GM21528 (cell line): Measurements from ENCODE around the gene USP33.
"Not testable (repeated sequence)": the region's sequence is repeated elsewhere in the genome, so short reads cannot be mapped to it uniquely, and the experiment has no call there.

Source experiments
- ATAC-seq: cut with Tn5 transposase; IDR thresholded peaks from one replicate; pipeline ENCODE4 v1.9.1; 2021; ENCODE audit warnings: mild to moderate bottlenecking, moderate library complexity; ENCODE audit not compliant: unreplicated experiment, low FRiP score

USP33 gene

DNA sequence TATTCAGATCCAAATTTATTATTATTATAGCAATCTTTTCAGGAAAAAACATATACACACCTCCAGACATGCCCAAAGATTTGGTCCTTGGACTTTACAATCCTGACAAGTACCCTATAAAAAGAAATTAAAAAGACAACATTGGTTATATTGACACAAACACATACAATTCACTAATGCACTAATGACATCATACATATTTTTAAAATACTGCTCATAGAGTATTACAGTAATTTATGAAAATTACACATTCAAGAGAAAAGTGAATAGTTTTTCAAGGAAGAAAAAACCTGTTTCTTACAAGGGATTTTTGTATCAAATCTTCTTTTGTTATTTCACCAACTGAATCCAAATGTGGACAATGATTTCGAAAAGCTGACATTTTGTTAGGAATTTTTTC lies 18.3 kb downstream of the USP33 start:
- no peak for ATAC-seq

- no peak for ATAC-seq
These were observed 20.4 kb downstream of the USP33 start for GRCh38 chr1:77739235-77739634.

GRCh38 chr1:77732090-77732489 lies 27.6 kb downstream of the USP33 start:
- ATAC-seq = no peak

- ATAC-seq = no peak
These were observed 33.9 kb downstream of the USP33 start for GRCh38 chr1:77725706-77726105.

GRCh38 chr1:77718181-77718580 lies 41.5 kb downstream of the USP33 start:
- ATAC-seq = no peak

GRCh38 chr1:77716065-77716464 lies 43.6 kb downstream of the USP33 start:
- no peak for ATAC-seq

DNA sequence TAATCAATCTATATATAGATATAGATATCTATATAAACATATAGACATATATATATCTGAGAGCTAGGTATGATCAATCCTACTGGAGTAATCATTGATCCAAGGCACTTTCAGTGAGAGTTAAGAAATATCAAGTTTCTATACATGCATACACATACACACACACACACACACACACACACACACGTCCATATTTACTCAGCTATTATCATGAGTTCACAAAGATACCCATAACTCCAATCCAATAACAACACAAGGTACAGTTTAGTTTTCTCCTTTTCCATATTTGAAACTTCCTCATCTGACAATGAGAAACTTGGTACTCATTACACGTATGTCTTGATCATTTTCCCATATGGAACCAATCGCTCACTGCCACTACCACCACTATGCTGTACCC lies 49.9 kb downstream of the USP33 start:
- ATAC-seq = no peak

DNA sequence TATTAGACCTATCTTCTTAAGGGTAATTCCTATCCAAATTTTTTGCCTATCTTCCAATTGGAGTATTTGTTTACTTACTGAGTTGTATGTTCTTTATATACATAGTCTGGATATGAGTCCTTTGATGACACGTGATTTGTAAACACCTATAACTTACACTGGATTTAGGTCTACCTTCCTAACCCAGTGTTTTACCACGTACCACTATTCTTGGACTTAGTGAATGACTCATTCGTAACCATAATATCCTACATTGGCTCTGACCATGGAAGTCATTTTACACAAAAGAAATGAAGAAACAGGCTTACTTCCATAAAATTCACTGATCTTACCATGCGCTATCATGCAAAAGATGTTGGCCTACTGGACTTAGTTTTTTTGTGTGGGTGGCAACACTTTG lies 53.3 kb downstream of the USP33 start:
- no peak for ATAC-seq

DNA sequence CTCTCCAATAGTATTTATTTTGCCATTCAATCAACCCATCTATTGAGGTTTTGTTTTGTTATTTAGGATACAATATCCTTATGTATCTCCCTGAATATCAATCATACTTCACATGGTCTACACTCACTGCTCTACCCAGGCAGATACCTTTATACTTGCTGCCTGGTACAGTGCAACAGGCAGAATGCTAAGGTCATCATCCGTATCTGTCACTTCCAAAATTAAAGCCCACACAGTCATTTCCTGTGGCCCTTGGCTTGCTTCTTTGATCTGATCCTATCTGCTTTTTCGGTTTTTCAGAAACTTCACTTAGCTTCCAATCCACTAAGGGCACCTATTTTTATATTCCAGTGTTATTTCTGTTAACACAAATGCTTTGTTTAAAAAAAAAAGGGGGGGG lies 54.9 kb downstream of the USP33 start:
- ATAC-seq = no peak

DNA sequence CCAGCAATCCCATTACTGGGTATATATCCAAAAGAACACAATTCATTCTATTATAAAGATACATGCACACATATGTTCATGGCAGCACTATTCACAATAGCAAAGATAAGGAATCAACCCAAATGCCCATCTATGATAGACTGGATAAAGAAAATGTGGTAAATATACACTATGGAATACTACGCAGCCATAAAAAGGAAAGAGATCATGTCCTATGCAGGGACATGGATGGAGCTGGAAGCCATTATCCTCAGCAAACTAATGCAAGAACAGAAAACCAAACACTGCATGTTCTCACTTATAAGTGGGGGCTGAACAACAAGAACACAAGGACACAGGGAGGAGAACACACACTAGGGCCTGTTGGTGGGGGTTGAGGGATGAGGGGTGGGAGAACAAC lies 60.0 kb downstream of the USP33 start:
- not testable (repeated sequence) for ATAC-seq

GRCh38 chr1:77697441-77697840 lies 62.2 kb downstream of the USP33 start:
- ATAC-seq = no peak

- no peak for ATAC-seq
These were observed 70.7 kb downstream of the USP33 start for GRCh38 chr1:77688939-77689338.

- no peak for ATAC-seq
These were observed 72.1 kb downstream of the USP33 start for GRCh38 chr1:77687519-77687906.

DNA sequence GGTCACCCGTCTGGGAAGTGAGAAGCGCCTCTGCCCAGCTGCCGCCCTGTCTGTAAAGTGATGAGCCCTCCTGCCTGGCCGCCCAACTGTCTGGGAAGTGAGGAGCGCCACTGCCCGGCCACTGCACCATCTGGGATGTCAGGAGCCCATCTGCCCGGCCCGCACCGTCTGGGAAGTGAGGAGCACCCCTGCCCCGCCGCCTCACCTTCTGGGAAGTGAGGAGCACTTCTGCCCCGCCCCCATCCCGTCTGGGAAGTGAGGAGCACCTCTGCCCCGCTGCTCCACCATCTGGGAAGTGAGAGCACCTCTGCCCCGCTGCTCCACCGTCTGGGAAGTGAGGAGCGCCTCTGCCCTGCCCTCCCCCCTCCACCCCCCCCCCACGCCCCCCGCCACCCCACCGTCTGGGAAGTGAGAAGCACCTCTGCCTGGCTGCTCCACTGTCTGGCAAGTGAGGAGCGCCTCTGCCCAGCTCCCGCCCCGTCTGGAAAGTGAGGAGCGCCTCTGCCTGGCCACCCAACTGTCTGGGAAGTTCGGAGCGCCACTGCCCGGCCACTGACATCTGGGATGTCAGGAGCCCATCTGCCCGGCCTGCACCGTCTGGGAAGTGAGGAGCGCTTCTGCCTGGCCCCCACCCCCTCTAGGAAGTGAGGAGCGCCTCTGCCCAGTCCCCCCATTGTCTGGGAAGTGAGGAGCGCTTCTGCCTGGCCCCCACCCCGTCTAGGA lies 72.7 kb downstream of the USP33 start:
- ATAC-seq = no peak

DNA sequence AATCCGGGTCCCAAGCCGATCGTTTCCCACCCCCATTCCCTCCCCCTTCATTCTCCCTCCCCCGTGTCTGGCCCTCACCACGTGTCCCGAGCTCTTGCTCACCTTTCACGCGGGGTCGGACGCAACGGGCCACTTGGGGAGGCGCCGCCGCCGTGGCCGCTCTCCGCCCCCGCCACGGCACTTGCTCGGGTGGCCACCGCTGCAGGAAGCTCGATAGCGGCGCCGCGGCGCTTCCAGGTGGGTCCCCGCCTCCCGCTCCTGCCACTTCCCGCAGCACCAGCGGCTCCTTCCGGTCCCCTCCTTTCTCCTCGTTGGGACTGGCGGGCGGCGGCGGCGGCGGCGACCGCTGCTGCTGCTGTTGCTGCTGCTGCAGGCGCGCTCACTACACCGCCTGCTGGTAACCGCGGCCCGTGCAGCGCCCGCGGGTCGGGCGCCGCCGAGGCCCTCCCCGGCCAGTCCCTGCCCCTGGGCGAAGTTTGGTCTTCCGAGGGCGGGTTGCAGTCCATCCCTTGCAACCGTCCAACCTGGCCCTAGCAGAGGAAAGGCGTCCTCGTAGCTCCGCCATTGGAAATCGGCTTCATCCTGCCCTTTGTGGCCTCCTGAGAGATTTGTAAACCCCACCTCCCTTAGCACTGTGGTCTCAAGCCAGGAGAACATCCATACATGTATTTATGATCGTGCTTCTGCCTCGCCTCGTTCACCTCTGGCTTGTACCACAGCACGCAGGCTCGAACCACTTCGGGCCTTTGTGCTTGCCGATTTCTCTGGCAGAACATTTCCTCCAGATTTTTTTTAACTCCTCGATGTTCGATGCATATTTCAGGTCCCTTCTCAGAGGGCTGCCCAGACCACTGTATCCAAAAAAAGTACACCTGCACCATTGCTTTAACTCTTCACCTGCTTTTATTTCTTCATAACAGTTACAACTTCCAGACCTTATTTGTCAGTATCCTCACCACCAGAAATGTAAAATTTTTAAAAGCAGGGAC lies 76.2 kb downstream of the USP33 start:
- peak; percentile 78 for ATAC-seq

GRCh38 chr1:77682460-77683159 lies 77.0 kb downstream of the USP33 start, which contains the start of gene ZZZ3:
ZZZ3 (minus strand) TSS chr1:77682658; CDS start chr1:77633354, 49,304 bp downstream.
- ATAC-seq = peak; percentile 83

DNA sequence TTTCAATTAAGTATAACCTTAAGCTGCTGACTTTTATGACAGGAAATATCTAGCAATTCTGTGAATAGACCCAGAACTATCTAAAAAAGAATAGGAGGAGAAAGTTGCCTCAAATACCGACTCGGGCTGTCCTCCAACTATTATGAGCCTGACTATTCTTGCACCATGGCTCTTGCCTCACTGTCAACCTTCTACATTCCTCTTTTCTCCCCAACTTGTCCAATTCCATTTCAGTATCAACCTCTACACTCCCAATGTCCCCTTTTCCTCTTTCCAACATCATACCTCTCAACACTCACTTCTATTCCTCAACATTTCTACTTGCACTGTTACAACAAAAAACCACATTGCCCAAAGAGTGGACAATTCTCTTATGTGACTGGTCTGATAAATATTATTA lies 79.5 kb downstream of the USP33 start:
- ATAC-seq = no peak

DNA sequence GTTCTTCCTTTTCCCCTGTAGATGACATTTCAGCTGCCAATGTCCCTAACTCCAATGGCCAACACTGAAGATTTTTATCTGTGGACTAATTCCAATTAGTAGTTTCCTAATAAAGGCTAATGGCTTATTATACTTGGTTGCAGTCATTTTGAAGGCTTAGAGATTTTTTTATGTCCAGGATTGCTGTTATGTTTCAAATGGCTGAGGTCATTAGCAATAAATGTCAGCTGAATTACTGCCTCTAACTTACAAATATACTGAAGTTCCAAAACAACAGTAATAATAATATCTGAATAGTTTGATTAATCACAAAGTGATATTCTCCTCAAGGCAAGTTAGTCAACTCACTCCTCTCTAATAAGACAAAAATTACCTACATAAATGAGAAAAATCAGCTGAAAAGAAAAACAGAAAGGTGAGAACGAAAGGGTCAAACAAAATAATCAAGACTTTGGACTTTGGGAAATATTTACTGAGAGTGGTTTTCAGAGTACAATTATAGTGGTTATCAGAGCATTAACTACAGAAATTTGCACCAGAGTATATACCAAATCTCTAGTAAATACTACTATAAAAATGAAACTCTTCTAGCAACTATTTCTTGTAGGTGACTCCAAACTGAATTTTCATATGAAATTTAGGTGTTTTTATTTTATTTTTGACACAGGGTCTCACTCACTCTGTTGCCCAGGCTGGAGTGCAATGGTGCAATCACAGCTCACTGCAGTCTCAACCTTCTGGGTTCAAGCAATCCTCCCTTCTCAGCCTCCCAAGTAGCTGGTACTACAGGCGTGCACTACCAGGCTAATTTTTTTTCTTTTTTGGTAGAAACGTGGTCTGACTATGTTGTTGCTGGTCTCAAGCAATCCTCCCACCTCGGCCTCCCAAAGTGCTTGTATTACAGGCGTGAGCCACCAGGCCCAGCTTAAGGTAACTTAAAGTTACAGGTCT lies 80.7 kb downstream of the USP33 start:
- no peak for ATAC-seq

- ATAC-seq = not testable (repeated sequence)
These were observed 84.8 kb downstream of the USP33 start for GRCh38 chr1:77674807-77675206.
